PFSK-1 (cell line): Measurements from ENCODE around the gene FAT1.

Experiments used
- POLR2AphosphoS5 ChIP-seq: IDR thresholded peaks from 2 replicates; pipeline ENCODE4 v1.6.1; 2012; ENCODE audit warnings: low read depth, mild to moderate bottlenecking, control low read depth, low read length, moderate library complexity
- REST ChIP-seq, 2 experiments: IDR thresholded peaks; 2 replicates each; pipeline versions ENCODE4 v1.6.1 to v1.8.0; 2011 to 2012; ENCODE audit warnings: low read depth in 2 of 2, low read length in 2 of 2, control low read depth in 1 of 2, inconsistent platforms in 1 of 2, mild to moderate bottlenecking in 1 of 2, moderate library complexity in 1 of 2; ENCODE audit not compliant: insufficient read depth in 1 of 2
- SIN3A ChIP-seq: IDR thresholded peaks from 2 replicates; pipeline ENCODE4 v1.6.1; 2012; ENCODE audit warnings: mild to moderate bottlenecking, low read length, moderate library complexity, borderline replicate concordance; ENCODE audit not compliant: insufficient read depth
- TAF1 ChIP-seq: IDR thresholded peaks from 2 replicates; pipeline ENCODE4 v1.6.1; 2012; ENCODE audit warnings: low read length, control low read depth, borderline replicate concordance; ENCODE audit not compliant: insufficient read depth

DNA sequence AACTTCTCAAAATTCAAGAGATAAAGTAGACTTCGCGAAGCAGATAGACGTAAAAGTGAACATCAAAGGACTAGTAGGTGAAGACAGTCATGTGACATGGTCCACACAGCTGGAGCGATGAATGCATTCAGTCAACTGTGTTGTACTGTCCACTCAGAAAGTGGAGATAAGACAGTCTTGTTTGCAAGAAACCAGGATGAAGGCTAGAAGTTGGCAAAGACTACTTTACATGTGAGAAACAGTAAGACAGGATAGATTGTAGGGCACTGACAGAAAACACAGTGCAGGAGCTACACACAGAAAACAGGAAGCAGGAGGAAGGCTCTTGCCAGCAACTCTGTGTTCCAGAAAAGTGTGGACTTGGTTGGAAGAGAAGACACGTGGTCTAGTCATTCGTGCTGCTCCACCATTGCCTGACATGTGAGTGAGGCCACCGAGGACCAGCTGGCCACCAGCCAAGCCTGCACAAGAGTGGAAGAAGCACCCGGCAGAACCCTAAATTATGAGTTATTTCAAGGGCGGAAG, 78.9 kb downstream of the FAT1 start:
- no peak for TF ChIP-seq SIN3A
- no peak for TF ChIP-seq POLR2AphosphoS5
- no peak for TF ChIP-seq REST (IDR thresholded peaks at IDR 0.05; ENCODE audit: insufficient read depth in 1 of 2, low read depth in 2 of 2, low read length in 2 of 2)
- TF ChIP-seq TAF1, result no peak
